ENCODE data around the gene VPS51.

Gene VPS51

GRCh38 chr11:65135633-65136145 lies 39.7 kb downstream of the VPS51 start:
- Histone ChIP-seq H4K20me1 (ENCODE audit: insufficient read depth, low read length) (no peaks in the 10 kb centered on the region), H3K9ac (ENCODE audit: low read length) (peak overlapping the region; percentile 99), H3K9me2 (replicated peaks; ENCODE audit: insufficient read depth, low read length) (no peaks in the 10 kb centered on the region), H2AFZ (ENCODE audit: low read length) (peak overlapping the region; percentile 73), H3K4me3 (ENCODE audit: low read length) (peak overlapping the region; percentile 95), H3K4me2 (ENCODE audit: low read depth, low read length) (peak overlapping the region; percentile 90), H3K4me1 (ENCODE audit: low read length) (peaks cover 15% of the 10 kb centered on the region), H3F3A (ENCODE audit: insufficient read depth, low read length) (peaks cover 29% of the 10 kb centered on the region), H3K9me3 (replicated peaks; ENCODE audit: insufficient read depth, low read length) (no peaks in the 10 kb centered on the region), H3K27me3 (replicated peaks; ENCODE audit: insufficient read depth, low read length) (no peaks in the 10 kb centered on the region), H3K79me2 (ENCODE audit: low read length) (peaks cover 41% of the 10 kb centered on the region), H3K27ac (ENCODE audit: low read length) (peak overlapping the region; percentile 97; the same call in 1 of the 2 replicates), H3K36me3 (replicated peaks; ENCODE audit: insufficient read depth, low read length) (peaks cover 12% of the 10 kb centered on the region)
- peak; percentile 23 for DNase-seq
- TF ChIP-seq EZH2 (optimal IDR thresholded peaks at IDR 0.05; ENCODE audit: low read depth, low read length) (no peak), EZH2phosphoT487 (IDR thresholded peaks at IDR 0.05; ENCODE audit: low read length) (no peak)
- TF ChIP-seq, protein P1, sequence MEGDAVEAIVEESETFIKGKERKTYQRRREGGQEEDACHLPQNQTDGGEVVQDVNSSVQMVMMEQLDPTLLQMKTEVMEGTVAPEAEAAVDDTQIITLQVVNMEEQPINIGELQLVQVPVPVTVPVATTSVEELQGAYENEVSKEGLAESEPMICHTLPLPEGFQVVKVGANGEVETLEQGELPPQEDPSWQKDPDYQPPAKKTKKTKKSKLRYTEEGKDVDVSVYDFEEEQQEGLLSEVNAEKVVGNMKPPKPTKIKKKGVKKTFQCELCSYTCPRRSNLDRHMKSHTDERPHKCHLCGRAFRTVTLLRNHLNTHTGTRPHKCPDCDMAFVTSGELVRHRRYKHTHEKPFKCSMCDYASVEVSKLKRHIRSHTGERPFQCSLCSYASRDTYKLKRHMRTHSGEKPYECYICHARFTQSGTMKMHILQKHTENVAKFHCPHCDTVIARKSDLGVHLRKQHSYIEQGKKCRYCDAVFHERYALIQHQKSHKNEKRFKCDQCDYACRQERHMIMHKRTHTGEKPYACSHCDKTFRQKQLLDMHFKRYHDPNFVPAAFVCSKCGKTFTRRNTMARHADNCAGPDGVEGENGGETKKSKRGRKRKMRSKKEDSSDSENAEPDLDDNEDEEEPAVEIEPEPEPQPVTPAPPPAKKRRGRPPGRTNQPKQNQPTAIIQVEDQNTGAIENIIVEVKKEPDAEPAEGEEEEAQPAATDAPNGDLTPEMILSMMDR (IDR thresholded peaks at IDR 0.05; ENCODE audit: low read length) = no peak

GRCh38 chr11:65136515-65137096 lies 40.6 kb downstream of the VPS51 start:
- H3K79me2 ChIP-seq (ENCODE audit: low read length) = peaks cover 32% of the 10 kb centered on the region
- H3K27me3 ChIP-seq (replicated peaks; ENCODE audit: insufficient read depth, low read length) = no peaks in the 10 kb centered on the region
- no peak overlapping the region for H3K4me2 ChIP-seq (ENCODE audit: low read depth, low read length)
- no peak for TF ChIP-seq EZH2phosphoT487 (IDR thresholded peaks at IDR 0.05; ENCODE audit: low read length)
- no peak for DNase-seq
- H3K27ac ChIP-seq (ENCODE audit: low read length) = no peak overlapping the region
- H3F3A ChIP-seq (ENCODE audit: insufficient read depth, low read length) = peaks cover 29% of the 10 kb centered on the region
- no peaks in the 10 kb centered on the region for H3K9me3 ChIP-seq (replicated peaks; ENCODE audit: insufficient read depth, low read length)
- H3K9ac ChIP-seq (ENCODE audit: low read length) = no peak overlapping the region
- no peaks in the 10 kb centered on the region for H4K20me1 ChIP-seq (ENCODE audit: insufficient read depth, low read length)
- H2AFZ ChIP-seq (ENCODE audit: low read length) = no peak overlapping the region
- H3K36me3 ChIP-seq (replicated peaks; ENCODE audit: insufficient read depth, low read length) = peaks cover 3% of the 10 kb centered on the region
- peaks cover 7% of the 10 kb centered on the region for H3K4me1 ChIP-seq (ENCODE audit: low read length)
- H3K4me3 ChIP-seq (ENCODE audit: low read length) = no peak overlapping the region
- no peaks in the 10 kb centered on the region for H3K9me2 ChIP-seq (replicated peaks; ENCODE audit: insufficient read depth, low read length)

- DNase-seq = no peak
- Histone ChIP-seq H3K79me2 (ENCODE audit: low read length) (no peaks in the 10 kb centered on the region), H3K27me3 (replicated peaks; ENCODE audit: insufficient read depth, low read length) (no peaks in the 10 kb centered on the region), H3K4me3 (ENCODE audit: low read length) (no peak overlapping the region), H2AFZ (ENCODE audit: low read length) (no peak overlapping the region), H3F3A (ENCODE audit: insufficient read depth, low read length) (no peaks in the 10 kb centered on the region), H3K36me3 (replicated peaks; ENCODE audit: insufficient read depth, low read length) (no peaks in the 10 kb centered on the region), H4K20me1 (ENCODE audit: insufficient read depth, low read length) (no peaks in the 10 kb centered on the region), H3K4me2 (ENCODE audit: low read depth, low read length) (no peak overlapping the region), H3K27ac (ENCODE audit: low read length) (no peak overlapping the region), H3K9me2 (replicated peaks; ENCODE audit: insufficient read depth, low read length) (no peaks in the 10 kb centered on the region), H3K9ac (ENCODE audit: low read length) (no peak overlapping the region), H3K4me1 (ENCODE audit: low read length) (no peaks in the 10 kb centered on the region), H3K9me3 (replicated peaks; ENCODE audit: insufficient read depth, low read length) (no peaks in the 10 kb centered on the region)
- TF ChIP-seq EZH2phosphoT487 (IDR thresholded peaks at IDR 0.05; ENCODE audit: low read length) (no peak), EZH2 (optimal IDR thresholded peaks at IDR 0.05; ENCODE audit: low read depth, low read length) (no peak)
- TF ChIP-seq, protein P1 (IDR thresholded peaks at IDR 0.05; ENCODE audit: low read length) = no peak
Measured at GRCh38 chr11:65141896-65142494, 46.0 kb downstream of the VPS51 start.

Data from MM.1S (cell line).